Neural progenitor cell (in vitro differentiated cells): ENCODE results near the gene NF2.

Experiments
- EZH2 ChIP-seq: fragments of 200-600 bp; sonication (generic); IDR thresholded peaks from 2 replicates; pipeline ENCODE4 v1.6.1; 2017; ENCODE audit warnings: antibody characterized with exemption, mild to moderate bottlenecking, moderate library complexity
- TF ChIP-seq, protein P1 (sequence below): fragments of 200-600 bp; sonication (generic); IDR thresholded peaks from 2 replicates; pipeline ENCODE4 v1.5.1; 2017; ENCODE audit warnings: antibody characterized with exemption, mild to moderate bottlenecking

DNA sequence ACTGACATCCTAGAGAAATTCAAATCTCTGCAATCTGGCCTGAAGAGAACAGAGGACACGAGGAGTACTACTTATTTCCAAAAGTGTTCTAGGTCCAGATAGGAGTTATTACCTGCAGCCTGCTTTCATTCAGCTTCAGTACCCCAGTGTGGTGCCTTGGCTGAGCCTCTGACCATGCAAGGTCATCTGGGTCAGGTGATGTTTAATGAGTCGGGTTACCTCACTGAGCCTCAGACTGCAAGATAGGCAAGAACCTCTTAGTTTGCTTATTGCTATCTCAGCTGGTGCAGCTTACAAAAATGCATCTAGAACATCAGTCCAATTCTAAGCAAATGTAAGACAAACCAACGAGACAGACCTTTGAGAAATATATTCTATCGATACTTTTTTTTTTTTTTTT lies 9.5 kb upstream of the NF2 start:
- TF ChIP-seq, protein P1, sequence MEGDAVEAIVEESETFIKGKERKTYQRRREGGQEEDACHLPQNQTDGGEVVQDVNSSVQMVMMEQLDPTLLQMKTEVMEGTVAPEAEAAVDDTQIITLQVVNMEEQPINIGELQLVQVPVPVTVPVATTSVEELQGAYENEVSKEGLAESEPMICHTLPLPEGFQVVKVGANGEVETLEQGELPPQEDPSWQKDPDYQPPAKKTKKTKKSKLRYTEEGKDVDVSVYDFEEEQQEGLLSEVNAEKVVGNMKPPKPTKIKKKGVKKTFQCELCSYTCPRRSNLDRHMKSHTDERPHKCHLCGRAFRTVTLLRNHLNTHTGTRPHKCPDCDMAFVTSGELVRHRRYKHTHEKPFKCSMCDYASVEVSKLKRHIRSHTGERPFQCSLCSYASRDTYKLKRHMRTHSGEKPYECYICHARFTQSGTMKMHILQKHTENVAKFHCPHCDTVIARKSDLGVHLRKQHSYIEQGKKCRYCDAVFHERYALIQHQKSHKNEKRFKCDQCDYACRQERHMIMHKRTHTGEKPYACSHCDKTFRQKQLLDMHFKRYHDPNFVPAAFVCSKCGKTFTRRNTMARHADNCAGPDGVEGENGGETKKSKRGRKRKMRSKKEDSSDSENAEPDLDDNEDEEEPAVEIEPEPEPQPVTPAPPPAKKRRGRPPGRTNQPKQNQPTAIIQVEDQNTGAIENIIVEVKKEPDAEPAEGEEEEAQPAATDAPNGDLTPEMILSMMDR, result no peak
- no peak for TF ChIP-seq EZH2
